Measurements from ENCODE around the gene CPT1B.

The CPT1B gene

GRCh38 chr22:50568626-50569025, 9.6 kb downstream of the CPT1B start:
- no peak for DNase-seq

GRCh38 chr22:50567721-50568252, 10.4 kb downstream of the CPT1B start:
- DNase-seq, result no peak

- DNase-seq, result no peak
Measured at GRCh38 chr22:50564289-50564688, 13.9 kb downstream of the CPT1B start.

- DNase-seq, result no peak
Measured at GRCh38 chr22:50563413-50564160, 14.6 kb downstream of the CPT1B start.

GRCh38 chr22:50562523-50563412, 15.5 kb downstream of the CPT1B start, which contains the start of gene SYCE3:
Gene SYCE3, minus strand, starts transcription at chr22:50562919. Its CDS starts 6,514 bp downstream, at chr22:50556405.
- DNase-seq, result peak; percentile 88

- DNase-seq, result no peak
Measured at GRCh38 chr22:50561401-50562358, 16.5 kb downstream of the CPT1B start.

- no peak for DNase-seq
Measured at GRCh38 chr22:50560034-50560433, 18.2 kb downstream of the CPT1B start.

- no peak for DNase-seq
Measured at GRCh38 chr22:50556703-50557102, 21.5 kb downstream of the CPT1B start.

GRCh38 chr22:50553310-50553709, 24.9 kb downstream of the CPT1B start:
- no peak for DNase-seq

- DNase-seq, result no peak
Measured at GRCh38 chr22:50551160-50551752, 27.0 kb downstream of the CPT1B start.

- DNase-seq, result no peak
Measured at GRCh38 chr22:50550395-50550794, 27.8 kb downstream of the CPT1B start.

GRCh38 chr22:50548921-50549790, 29.1 kb downstream of the CPT1B start:
- no peak for DNase-seq

- no peak for DNase-seq
Measured at GRCh38 chr22:50548040-50548920, 29.9 kb downstream of the CPT1B start.

- no peak for DNase-seq
Measured at GRCh38 chr22:50547263-50547985, 30.8 kb downstream of the CPT1B start.

- DNase-seq, result no peak
Measured at GRCh38 chr22:50546326-50547262, 31.6 kb downstream of the CPT1B start.

- DNase-seq, result no peak
Measured at GRCh38 chr22:50545522-50546325, 32.5 kb downstream of the CPT1B start, which contains the start of gene KLHDC7B. Gene KLHDC7B, plus strand, starts transcription at chr22:50545899. Its CDS starts 345 bp downstream, at chr22:50546244.

- DNase-seq, result no peak
Measured at GRCh38 chr22:50544746-50545253, 33.4 kb downstream of the CPT1B start.
